ENCODE measurements around the gene GAPDH. TPM values are rescaled to one million over a fixed set of nuclear protein-coding genes. Genes with fewer than 3 reads are reported as not detected.
"Not testable (repeated sequence)": the region's sequence is repeated elsewhere in the genome, so short reads cannot be mapped to it uniquely, and the experiment has no call there.

The GAPDH gene
- total and polyA plus RNA-seq, 12 donors: 1,734 to 4,338 (median 2,450) TPM

- Histone ChIP-seq H3K27me3 (no peaks in the 10 kb centered on the region), H3K9me3 (replicated peaks in 1 of 3) (no peaks in the 10 kb centered on the region), H3K4me1 (replicated peaks in 1 of 2) (peaks cover 10% of the 10 kb centered on the region in 2 donors), H3K4me3 (no peak overlapping the region), H3K36me3 (replicated peaks in 1 of 2) (peaks cover 0 to 3% of the 10 kb centered on the region in 2 donors), H3K27ac (no peak overlapping the region)
- no peak for DNase-seq
- intact Hi-C loops (cut with DNase I): no loop called here
- TF ChIP-seq POLR2A (IDR thresholded peaks at IDR 0.05) (no peak), CTCF (IDR thresholded peaks at IDR 0.05) (no peak)
- WGBS, 4 donors: 50 to 67% (median 60%) methylated on average over 3 to 4 of the region's 4 CpGs
These were observed 44.9 kb upstream of the GAPDH start for GRCh38 chr12:6489449-6489848.

GRCh38 chr12:6490673-6491072 is 43.6 kb upstream of the GAPDH start:
- 96 to 100% (median 99%) methylated on average over 1 of the region's 1 CpG for WGBS, 4 donors
- H3K9me3 ChIP-seq (replicated peaks in 1 of 3); DNase-seq; H3K27ac ChIP-seq; H3K4me3 ChIP-seq; intact Hi-C loops (cut with DNase I); H3K36me3 ChIP-seq (replicated peaks in 1 of 2); H3K27me3 ChIP-seq: not testable (repeated sequence)
- peaks cover 15 to 23% of the 10 kb centered on the region in 2 donors for H3K4me1 ChIP-seq (replicated peaks in 1 of 2)

- H3K36me3 ChIP-seq (replicated peaks in 1 of 2): peaks cover 0 to 15% of the 10 kb centered on the region in 2 donors
- intact Hi-C loops (cut with DNase I): no loop called here
- peak within 1 kb of the TSS; percentile 46 to 91 (median 49) for H3K4me3 ChIP-seq
- H3K27ac ChIP-seq: peak within 1 kb of the TSS; percentile 85 to 97 (median 92)
- H3K27me3 ChIP-seq: no peaks in the 10 kb centered on the region
- 0 to 1% (median 1%) methylated on average over 18 to 39 of the region's 39 CpGs for WGBS, 4 donors
- peaks cover 15 to 23% of the 10 kb centered on the region in 2 donors for H3K4me1 ChIP-seq (replicated peaks in 1 of 2)
- TF ChIP-seq POLR2A (IDR thresholded peaks at IDR 0.05) (peak in 1 of 2 donors; percentile 62), CTCF (IDR thresholded peaks at IDR 0.05) (no peak)
- DNase-seq: peak; percentile 96 to 99 (median 97)
- no peaks in the 10 kb centered on the region for H3K9me3 ChIP-seq (replicated peaks in 1 of 3)
These were observed 41.4 kb upstream of the GAPDH start, which contains the start of gene MRPL51 for GRCh38 chr12:6492838-6493496. Gene MRPL51, minus strand, starts transcription at chr12:6493262. Its CDS starts 126 bp downstream, at chr12:6493136.

GRCh38 chr12:6493497-6494257 is 40.6 kb upstream of the GAPDH start, which contains the start of gene NCAPD2:
Gene NCAPD2, plus strand, starts transcription at chr12:6494102. Its CDS starts 997 bp downstream, at chr12:6495099.
- no peaks in the 10 kb centered on the region for H3K9me3 ChIP-seq (replicated peaks in 1 of 3)
- WGBS, 4 donors: 0% methylated on average over 28 to 49 of the region's 49 CpGs
- H3K27ac ChIP-seq: peak within 1 kb of the TSS; percentile 85 to 97 (median 92)
- H3K36me3 ChIP-seq (replicated peaks in 1 of 2): peaks cover 0 to 15% of the 10 kb centered on the region in 2 donors
- TF ChIP-seq CTCF (IDR thresholded peaks at IDR 0.05) (peak in 5 of 6 experiments; percentile 45 to 71 (median 65)), POLR2A (IDR thresholded peaks at IDR 0.05) (peak in 1 of 2 donors; percentile 71)
- H3K4me1 ChIP-seq (replicated peaks in 1 of 2): peaks cover 15 to 23% of the 10 kb centered on the region in 2 donors
- H3K27me3 ChIP-seq: no peaks in the 10 kb centered on the region
- peak; percentile 92 to 98 (median 96) for DNase-seq
- intact Hi-C loops (cut with DNase I): no loop called here
- H3K4me3 ChIP-seq: peak within 1 kb of the TSS; percentile 46 to 91 (median 49)
